Tibial nerve (tissue), 4 donors: ENCODE data around the gene ABHD17A. TPM values are rescaled to one million over a fixed set of nuclear protein-coding genes. Genes with fewer than 3 reads are reported as not detected.

ENCODE experiments used
- DNase-seq, 2 donors: peaks; one replicate each; pipeline ENCODE4 v3.0.0-alpha.2; 2019; ENCODE audit warnings: low spot score in 2 of 2
- H3K27ac ChIP-seq, 4 donors: fragments of 200-600 bp; sonication (generic) in 3 of 4; one replicate each; pipeline ENCODE4 v1.5.1; 2017 to 2019; ENCODE audit warnings: mild to moderate bottlenecking in 1 of 4
- H3K27me3 ChIP-seq, 2 donors: fragments of 200-600 bp; sonication (generic) in 1 of 2; one replicate each; pipeline versions ENCODE4 v1.5.1 to v1.6.0; 2017 to 2019
- H3K36me3 ChIP-seq, 3 donors: fragments of 200-600 bp; sonication (generic); one replicate each; pipeline ENCODE4 v1.5.1; 2018 to 2019
- H3K4me1 ChIP-seq, 4 donors: fragments of 200-600 bp; sonication (generic) in 3 of 4; one replicate each; pipeline ENCODE4 v1.5.1; 2017 to 2019
- H3K4me3 ChIP-seq, 4 donors: fragments of 200-600 bp; sonication (generic) in 3 of 4; one replicate each; pipeline ENCODE4 v1.5.1; 2017 to 2019; ENCODE audit warnings: mild to moderate bottlenecking in 1 of 4, moderate library complexity in 1 of 4
- H3K9me3 ChIP-seq, 4 donors: fragments of 200-600 bp; sonication (generic) in 3 of 4; one replicate each; pipeline ENCODE4 v1.5.1; 2017 to 2019
- EP300 ChIP-seq, 2 donors: sonication (generic); formaldehyde crosslinking; IDR thresholded peaks; one replicate each; pipeline ENCODE4 v1.6.1; 2017; ENCODE audit warnings: antibody characterized with exemption in 2 of 2, mild to moderate bottlenecking in 1 of 2
- POLR2A ChIP-seq, 2 donors: fragments of 450-650 bp; IDR thresholded peaks; one replicate each; pipeline ENCODE4 v1.6.1; 2017; ENCODE audit warnings: antibody characterized with exemption in 2 of 2, mild to moderate bottlenecking in 2 of 2, moderate library complexity in 2 of 2
- WGBS, 2 donors: methylation state at CpG; one replicate each; pipeline ENCODE4 v1.1.5; 2018; 5-methylcytosine and 5-hydroxymethylcytosine counted together
- total RNA-seq, 4 donors: library from RNA; depleted of rRNA; stranded (reverse); fragments of >200 nt; gene quantifications; one replicate each; pipeline ENCODE4 v1.1.0, GENCODE V29; 2016
- TF ChIP-seq, protein P1 (sequence below), 5 experiments: fragments of 200-600 bp in 3 of 5; fragments of 450-650 bp in 2 of 5; sonication (generic) in 3 of 5; IDR thresholded peaks; one replicate each; pipeline ENCODE4 v1.5.1; 2016 to 2019; ENCODE audit warnings: antibody characterized with exemption in 5 of 5, mild to moderate bottlenecking in 3 of 5, moderate library complexity in 2 of 5

ABHD17A gene
- total RNA-seq, 4 donors from 2014 or later = 127 to 165 (median 132) TPM

DNA sequence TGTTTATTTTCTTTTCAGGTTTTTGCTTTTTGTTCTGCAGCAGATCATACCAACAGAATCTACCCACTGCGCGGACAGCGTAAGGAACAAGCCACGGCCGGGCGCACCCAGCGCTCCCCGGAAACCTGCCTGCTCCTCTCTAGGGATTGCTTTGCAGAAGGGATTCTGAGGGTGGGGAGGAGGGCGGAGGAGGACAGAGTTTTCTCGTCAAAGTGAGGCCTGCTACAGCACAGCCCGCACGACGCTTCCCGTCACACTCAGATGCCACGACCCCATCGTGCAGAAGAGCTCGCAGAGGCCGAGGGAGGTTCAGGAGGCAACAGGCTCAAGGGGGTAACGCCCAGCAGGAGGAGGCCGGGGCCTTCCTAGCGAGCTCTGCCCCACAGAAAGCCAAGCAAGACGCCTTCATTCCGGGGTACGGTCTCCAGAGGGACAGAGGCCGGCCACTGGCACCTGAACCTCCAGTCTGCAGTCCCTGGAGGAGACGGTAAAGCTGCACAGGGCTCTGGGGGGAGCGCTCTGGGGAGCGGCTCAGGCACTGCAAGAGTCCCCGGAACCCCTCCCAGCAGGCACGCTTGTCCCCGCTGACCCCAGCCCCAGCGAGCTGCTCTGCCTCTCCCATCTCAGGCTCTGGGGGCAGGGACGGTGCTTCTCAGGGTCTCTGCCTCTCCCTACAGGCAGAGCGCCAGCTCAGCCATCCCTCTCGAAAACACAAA is 43.9 kb downstream of the ABHD17A start:
- Histone ChIP-seq H3K4me1 (peaks cover 0 to 99% (median 42%) of the 10 kb centered on the region in 4 donors), H3K27me3 (no peaks in the 10 kb centered on the region), H3K4me3 (peak overlapping the region in 1 of 4 donors; percentile 29), H3K9me3 (no peaks in the 10 kb centered on the region), H3K36me3 (peaks cover 0 to 37% (median 0%) of the 10 kb centered on the region in 3 donors), H3K27ac (peak overlapping the region in 3 of 4 donors; percentile 34 to 53 (median 48))
- TF ChIP-seq EP300 (IDR thresholded peaks at IDR 0.05) (no peak), POLR2A (IDR thresholded peaks at IDR 0.05) (no peak)
- TF ChIP-seq, protein P1, sequence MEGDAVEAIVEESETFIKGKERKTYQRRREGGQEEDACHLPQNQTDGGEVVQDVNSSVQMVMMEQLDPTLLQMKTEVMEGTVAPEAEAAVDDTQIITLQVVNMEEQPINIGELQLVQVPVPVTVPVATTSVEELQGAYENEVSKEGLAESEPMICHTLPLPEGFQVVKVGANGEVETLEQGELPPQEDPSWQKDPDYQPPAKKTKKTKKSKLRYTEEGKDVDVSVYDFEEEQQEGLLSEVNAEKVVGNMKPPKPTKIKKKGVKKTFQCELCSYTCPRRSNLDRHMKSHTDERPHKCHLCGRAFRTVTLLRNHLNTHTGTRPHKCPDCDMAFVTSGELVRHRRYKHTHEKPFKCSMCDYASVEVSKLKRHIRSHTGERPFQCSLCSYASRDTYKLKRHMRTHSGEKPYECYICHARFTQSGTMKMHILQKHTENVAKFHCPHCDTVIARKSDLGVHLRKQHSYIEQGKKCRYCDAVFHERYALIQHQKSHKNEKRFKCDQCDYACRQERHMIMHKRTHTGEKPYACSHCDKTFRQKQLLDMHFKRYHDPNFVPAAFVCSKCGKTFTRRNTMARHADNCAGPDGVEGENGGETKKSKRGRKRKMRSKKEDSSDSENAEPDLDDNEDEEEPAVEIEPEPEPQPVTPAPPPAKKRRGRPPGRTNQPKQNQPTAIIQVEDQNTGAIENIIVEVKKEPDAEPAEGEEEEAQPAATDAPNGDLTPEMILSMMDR (IDR thresholded peaks at IDR 0.05) = no peak
- DNase-seq = no peak
- WGBS, 2 donors = 60 to 69% methylated on average over 23 to 30 of the region's 35 CpGs

DNA sequence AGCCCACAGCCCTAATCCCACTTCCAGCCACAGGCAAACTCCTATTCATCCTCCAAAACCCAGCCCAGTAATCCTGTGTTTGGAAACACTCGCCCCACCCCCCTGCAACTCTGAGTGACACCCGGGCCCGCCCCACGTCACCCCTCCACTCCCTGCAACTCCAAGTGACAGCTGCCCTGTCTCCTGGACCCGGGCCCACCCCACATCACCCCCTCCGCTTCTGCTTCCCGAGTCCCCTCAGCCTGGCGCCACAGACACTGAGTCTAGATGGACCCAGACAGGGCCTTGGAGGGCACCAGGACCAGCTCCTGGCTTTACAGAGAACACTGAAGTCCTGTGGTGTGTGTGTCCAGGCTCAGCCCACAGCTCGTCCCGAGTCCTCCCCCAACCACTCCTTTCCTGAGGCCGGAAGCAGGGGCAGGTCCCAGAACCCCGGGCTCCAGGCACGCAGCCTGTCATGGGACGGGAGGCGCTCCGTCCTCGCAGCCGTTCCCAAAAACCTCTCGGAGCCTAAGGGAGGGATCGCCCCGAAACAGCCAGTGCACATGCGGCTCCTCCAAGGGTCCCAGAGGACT is 44.7 kb downstream of the ABHD17A start:
- Histone ChIP-seq H3K4me3 (peak overlapping the region in 1 of 4 donors; percentile 29), H3K4me1 (peaks cover 0 to 99% (median 35%) of the 10 kb centered on the region in 4 donors), H3K9me3 (no peaks in the 10 kb centered on the region), H3K36me3 (peaks cover 0 to 36% (median 0%) of the 10 kb centered on the region in 3 donors), H3K27me3 (no peaks in the 10 kb centered on the region), H3K27ac (peak overlapping the region in 3 of 4 donors; percentile 34 to 53 (median 48))
- no peak for DNase-seq
- 56 to 66% methylated on average over 20 to 22 of the region's 22 CpGs for WGBS, 2 donors
- TF ChIP-seq, protein P1 (IDR thresholded peaks at IDR 0.05) = no peak
- no peak for TF ChIP-seq EP300 (IDR thresholded peaks at IDR 0.05)
- TF ChIP-seq POLR2A (IDR thresholded peaks at IDR 0.05) = no peak

DNA sequence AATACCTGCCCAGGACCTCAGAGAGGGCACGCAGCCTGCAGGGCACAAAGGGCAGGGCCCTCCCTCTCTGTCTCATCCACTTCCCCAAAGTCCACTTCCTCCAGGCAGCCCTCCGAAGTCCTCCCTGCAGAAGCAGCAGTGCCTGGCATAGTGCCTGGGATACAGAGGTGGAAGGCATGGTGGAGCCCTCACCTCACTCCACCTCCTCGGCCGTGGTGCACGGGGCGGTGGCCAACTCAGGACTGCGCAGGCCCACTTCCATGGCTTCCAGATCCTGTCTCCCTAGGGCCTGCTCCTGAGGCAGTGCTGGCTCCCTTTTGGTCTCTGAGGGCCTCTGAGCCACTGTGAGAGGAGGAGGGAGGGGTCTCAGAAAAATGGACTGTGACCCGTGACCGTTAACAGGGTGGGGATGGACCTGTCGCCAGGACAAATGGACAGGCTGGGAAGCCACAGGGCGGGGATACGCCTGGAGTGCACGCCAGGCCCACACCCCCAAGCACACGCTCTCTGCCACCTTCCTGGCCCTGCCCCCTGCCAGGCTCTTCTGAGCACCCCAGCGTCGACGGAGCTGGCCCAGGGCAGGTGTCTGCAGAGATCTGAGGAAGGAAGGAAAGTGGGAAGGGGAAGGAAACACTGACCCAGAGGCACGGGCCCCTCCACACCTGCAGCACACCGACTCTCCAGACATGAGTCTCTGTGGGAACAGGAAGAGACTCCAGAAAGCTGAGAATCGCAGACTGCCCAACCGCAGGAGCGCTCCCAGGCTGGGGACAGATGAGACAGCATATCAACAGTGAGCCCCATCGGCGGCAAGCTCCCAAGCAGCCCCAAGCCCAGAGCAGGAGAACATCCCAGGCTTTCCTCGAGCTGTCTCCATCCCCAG is 45.4 kb downstream of the ABHD17A start:
- peak overlapping the region in 1 of 4 donors; percentile 48 for H3K27ac ChIP-seq
- WGBS, 2 donors = 77 to 82% methylated on average over 23 to 25 of the region's 25 CpGs
- H3K4me3 ChIP-seq = no peak overlapping the region
- DNase-seq = no peak
- peaks cover 0 to 28% (median 0%) of the 10 kb centered on the region in 3 donors for H3K36me3 ChIP-seq
- TF ChIP-seq, protein P1 (IDR thresholded peaks at IDR 0.05) = no peak
- TF ChIP-seq EP300 (IDR thresholded peaks at IDR 0.05) (no peak), POLR2A (IDR thresholded peaks at IDR 0.05) (no peak)
- no peaks in the 10 kb centered on the region for H3K27me3 ChIP-seq
- H3K9me3 ChIP-seq = no peaks in the 10 kb centered on the region
- peaks cover 0 to 99% (median 27%) of the 10 kb centered on the region in 4 donors for H3K4me1 ChIP-seq

DNA sequence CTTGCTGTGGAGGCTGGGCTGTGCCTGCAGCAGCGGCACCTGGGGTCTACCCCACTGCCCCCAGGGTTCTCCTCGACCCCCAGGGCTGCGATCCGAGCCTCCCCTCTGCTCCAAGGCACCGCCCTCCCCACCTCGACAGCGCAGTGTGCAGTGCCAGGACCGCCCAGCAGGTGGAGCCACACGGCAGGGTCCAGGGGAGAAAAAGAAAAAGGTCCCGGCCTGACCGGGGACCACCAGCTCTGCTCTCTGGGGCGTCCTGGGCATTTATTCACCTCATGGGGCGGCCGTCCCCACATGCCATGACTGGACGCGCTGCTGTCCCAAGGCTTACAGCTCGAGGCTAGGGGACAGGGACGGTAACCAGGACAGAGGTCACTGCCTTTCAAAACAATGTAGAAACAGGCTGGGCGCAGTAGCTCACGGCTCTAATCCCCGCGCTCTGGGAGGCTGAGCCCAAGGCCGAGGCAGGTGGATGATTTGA is 47.6 kb downstream of the ABHD17A start:
- 26% methylated on average over 10 to 23 of the region's 23 CpGs for WGBS, 2 donors
- Histone ChIP-seq H3K4me1 (peaks cover 0 to 98% (median 19%) of the 10 kb centered on the region in 4 donors), H3K27ac (peak overlapping the region in 1 of 4 donors; percentile 11), H3K4me3 (no peak overlapping the region), H3K9me3 (no peaks in the 10 kb centered on the region), H3K36me3 (peaks cover 0 to 19% (median 0%) of the 10 kb centered on the region in 3 donors), H3K27me3 (no peaks in the 10 kb centered on the region)
- TF ChIP-seq, protein P1 (IDR thresholded peaks at IDR 0.05) = peak; percentile 71 to 87 (median 79)
- TF ChIP-seq EP300 (IDR thresholded peaks at IDR 0.05) (no peak), POLR2A (IDR thresholded peaks at IDR 0.05) (no peak)
- no peak for DNase-seq
